SK-N-SH (cell line): Measurements from ENCODE around the gene BTLA. TPM values are rescaled to one million over a fixed set of nuclear protein-coding genes. Genes with fewer than 3 reads are reported as not detected.

Source experiments
- CTCF ChIA-PET: fragments of 300-600, 350-600 bp; formaldehyde crosslinking; extraction: SDS; loops from one replicate; lab custom pipeline; 2021; lab: Yijun Ruan, JAX
- POLR2A ChIA-PET: fragments of 350-600 bp; sonication (Branson Sonifier 250); formaldehyde crosslinking; extraction: SDS; loops from one replicate; lab custom pipeline; 2020; ENCODE audit warnings: antibody characterized with exemption, inconsistent platforms; lab: Yijun Ruan, JAX
- DNase-seq: peaks from one replicate; pipeline ENCODE4 v3.0.0; 2012
- H2AFZ ChIP-seq: fragments of 200-600 bp; sonication (generic); 2 replicates; pipeline ENCODE4 v1.8.1; 2016; ENCODE audit warnings: antibody characterized with exemption, mild to moderate bottlenecking, low read depth
- H3F3A ChIP-seq: fragments of 200-600 bp; sonication (generic); replicated peaks from 2 replicates; pipeline ENCODE3; 2016; ENCODE audit warnings: antibody characterized with exemption, mild to moderate bottlenecking; ENCODE audit not compliant: insufficient read depth
- H3K27ac ChIP-seq, 2 experiments: fragments of 200-500 bp in 1 of 2; fragments of 200-600 bp in 1 of 2; sonication (Bioruptor generic) in 1 of 2; sonication (generic), shearing (Covaris generic) in 1 of 2; 2 replicates each; pipeline versions ENCODE4 v1.5.1 to v1.6.1; 2014 to 2016; ENCODE audit warnings: low read depth in 2 of 2, inconsistent platforms in 1 of 2, low read length in 1 of 2, mild to moderate bottlenecking in 1 of 2, mixed read lengths in 1 of 2
- H3K27me3 ChIP-seq: fragments of 200-600 bp; sonication (generic), shearing (Covaris generic); 2 replicates; pipeline ENCODE4 v1.6.1; 2016; ENCODE audit warnings: mixed run types; ENCODE audit not compliant: insufficient read depth
- H3K36me3 ChIP-seq, 2 experiments: fragments of 200-500 bp in 1 of 2; fragments of 200-600 bp in 1 of 2; sonication (Bioruptor generic) in 1 of 2; sonication (generic) in 1 of 2; replicated peaks in 1 of 2; 2 replicates each; pipeline versions ENCODE3 to v1.5.1; 2014 to 2016; ENCODE audit warnings: low read length in 1 of 2, mild to moderate bottlenecking in 1 of 2; ENCODE audit not compliant: insufficient read depth in 2 of 2, control insufficient read depth in 1 of 2
- H3K4me1 ChIP-seq, 2 experiments: fragments of 200-500 bp in 1 of 2; fragments of 200-600 bp in 1 of 2; sonication (Bioruptor generic) in 1 of 2; sonication (generic), shearing (Covaris generic) in 1 of 2; 2 replicates each; pipeline versions ENCODE4 v1.5.1 to v1.6.1; 2014 to 2016; ENCODE audit warnings: low read depth in 1 of 2, low read length in 1 of 2, mixed run types in 1 of 2; ENCODE audit not compliant: insufficient read depth in 2 of 2, control insufficient read depth in 1 of 2
- H3K4me2 ChIP-seq: fragments of 200-600 bp; sonication (generic), shearing (Covaris generic); 2 replicates; pipeline ENCODE4 v1.6.1; 2017; ENCODE audit warnings: mixed run types
- H3K4me3 ChIP-seq, 2 experiments: fragments of 200-500 bp in 1 of 2; fragments of 200-600 bp in 1 of 2; sonication (Bioruptor generic) in 1 of 2; sonication (generic), shearing (Covaris generic) in 1 of 2; 2 replicates each; pipeline versions ENCODE4 v1.5.1 to v1.8.1; 2014 to 2016; ENCODE audit warnings: low read depth in 2 of 2, inconsistent platforms in 1 of 2, low read length in 1 of 2, mild to moderate bottlenecking in 1 of 2, mixed read lengths in 1 of 2, moderate library complexity in 1 of 2
- H3K79me2 ChIP-seq: fragments of 200-600 bp; sonication (generic); 2 replicates; pipeline ENCODE4 v1.8.1; 2017; ENCODE audit warnings: mild to moderate bottlenecking; ENCODE audit not compliant: insufficient read depth
- H3K9ac ChIP-seq: fragments of 200-600 bp; sonication (generic); 2 replicates; pipeline ENCODE4 v1.6.1; 2017; ENCODE audit warnings: mixed run types
- H3K9me2 ChIP-seq: fragments of 200-600 bp; sonication (generic); 2 replicates; pipeline ENCODE4 v1.6.1; 2017; ENCODE audit warnings: mixed run types
- H3K9me3 ChIP-seq: fragments of 200-600 bp; sonication (generic); 2 replicates; pipeline ENCODE4 v1.6.1; 2017; ENCODE audit warnings: mixed run types, mild to moderate bottlenecking, moderate library complexity
- H4K20me1 ChIP-seq: fragments of 200-600 bp; sonication (generic); 2 replicates; pipeline ENCODE4 v1.6.1; 2017; ENCODE audit warnings: mild to moderate bottlenecking, mixed run types; ENCODE audit not compliant: insufficient read depth
- ELF1 ChIP-seq: IDR thresholded peaks from 2 replicates; pipeline ENCODE4 v1.4.0; 2012
- FOSL2 ChIP-seq: IDR thresholded peaks from 2 replicates; pipeline ENCODE4 v1.4.0; 2012; ENCODE audit warnings: low read depth, mild to moderate bottlenecking, moderate library complexity, borderline replicate concordance
- FOXJ3 ChIP-seq: sonication (generic); formaldehyde crosslinking; IDR thresholded peaks from 2 replicates; pipeline ENCODE4 v1.5.1; 2020; ENCODE audit warnings: mild to moderate bottlenecking, missing genetic modification reagents
- GATA2 ChIP-seq: sonication (generic); formaldehyde crosslinking; IDR thresholded peaks from 2 replicates; pipeline ENCODE4 v1.5.0; 2020; ENCODE audit warnings: mild to moderate bottlenecking, missing genetic modification reagents
- IRF3 ChIP-seq: fragments of 150-350 bp; IDR thresholded peaks from 2 replicates; pipeline ENCODE4 v1.6.1; 2016; ENCODE audit warnings: mild to moderate bottlenecking, low read depth, low read length
- JUND ChIP-seq: IDR thresholded peaks from 2 replicates; pipeline ENCODE4 v1.4.0; 2012
- POLR2AphosphoS5 ChIP-seq: IDR thresholded peaks from 2 replicates; pipeline ENCODE4 v1.6.1; 2012; ENCODE audit warnings: low read depth, low read length
- RAD21 ChIP-seq: IDR thresholded peaks from 2 replicates; pipeline ENCODE4 v1.6.1; 2012; ENCODE audit warnings: mild to moderate bottlenecking, low read length
- RFX5 ChIP-seq: IDR thresholded peaks from 2 replicates; pipeline ENCODE4 v1.6.1; 2012; ENCODE audit warnings: mild to moderate bottlenecking, improper control_type of control experiment, low read length
- RXRA ChIP-seq: IDR thresholded peaks from 2 replicates; pipeline ENCODE4 v1.4.0; 2012; ENCODE audit warnings: low read depth, mild to moderate bottlenecking, borderline replicate concordance
- SMC3 ChIP-seq: IDR thresholded peaks from 2 replicates; pipeline ENCODE4 v1.6.1; 2012; ENCODE audit warnings: low read depth, low read length, improper control_type of control experiment
- TCF12 ChIP-seq: IDR thresholded peaks from 2 replicates; pipeline ENCODE4 v1.4.0; 2012
- WGBS: methylation state at CpG from one replicate; pipeline ENCODE4 v1.1.6; 2017; ENCODE audit warnings: low lambda C conversion rate; 5-methylcytosine and 5-hydroxymethylcytosine counted together
- polyA plus RNA-seq, 3 experiments: library from polyadenylated mRNA; depleted of rRNA; stranded (reverse); fragments of >200 nt; gene quantifications; 2 replicates each; pipeline ENCODE4 v1.2.3, GENCODE V29; 2012
- TF ChIP-seq, protein P1 (sequence below): IDR thresholded peaks from 2 replicates; pipeline ENCODE4 v1.4.0; 2012; ENCODE audit warnings: low read depth, borderline replicate concordance
- TF ChIP-seq, protein P2 (sequence below): IDR thresholded peaks from 2 replicates; pipeline ENCODE4 v1.4.0; 2012; ENCODE audit warnings: low read depth

Gene BTLA
- polyA plus RNA-seq, 1 of the 3 experiments (the other 2 are of a cell fraction), result not detected

DNA sequence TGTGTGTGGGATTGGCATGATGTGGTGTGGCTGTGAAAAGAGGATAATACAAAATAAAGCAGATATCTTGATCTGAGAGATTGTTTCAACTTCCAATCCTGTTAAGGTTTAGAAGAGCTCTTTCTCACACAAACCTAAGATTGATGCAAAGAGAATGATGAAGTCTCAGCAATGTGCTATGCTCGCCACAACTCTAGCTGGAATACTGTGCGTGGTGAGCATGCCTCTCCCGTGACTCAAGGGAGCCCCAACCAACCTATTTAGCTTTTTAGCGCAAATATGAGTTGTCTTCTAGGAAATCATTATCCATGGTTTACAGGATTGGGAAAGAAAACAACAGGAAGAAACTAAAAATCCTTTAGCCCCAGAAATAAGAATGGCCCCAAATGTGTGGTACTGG, 28.5 kb downstream of the BTLA start:
- no peaks in the 10 kb centered on the region for H4K20me1 ChIP-seq
- no peaks in the 10 kb centered on the region for H3K9me3 ChIP-seq
- 67% methylated on average over 4 of the region's 4 CpGs for WGBS
- H3K27me3 ChIP-seq, result no peaks in the 10 kb centered on the region
- TF ChIP-seq IRF3 (no peak), JUND (no peak)
- TF ChIP-seq, protein P1, sequence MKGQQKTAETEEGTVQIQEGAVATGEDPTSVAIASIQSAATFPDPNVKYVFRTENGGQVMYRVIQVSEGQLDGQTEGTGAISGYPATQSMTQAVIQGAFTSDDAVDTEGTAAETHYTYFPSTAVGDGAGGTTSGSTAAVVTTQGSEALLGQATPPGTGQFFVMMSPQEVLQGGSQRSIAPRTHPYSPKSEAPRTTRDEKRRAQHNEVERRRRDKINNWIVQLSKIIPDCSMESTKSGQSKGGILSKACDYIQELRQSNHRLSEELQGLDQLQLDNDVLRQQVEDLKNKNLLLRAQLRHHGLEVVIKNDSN, result no peak
- TF ChIP-seq, all 33 proteins: peak for 0
- Histone ChIP-seq H3K36me3 (no peaks in the 10 kb centered on the region), H3K4me1 (no peaks in the 10 kb centered on the region), H3K9me2 (no peaks in the 10 kb centered on the region), H3F3A (no peaks in the 10 kb centered on the region), H3K27ac (no peak overlapping the region), H3K4me2 (no peak overlapping the region), H3K79me2 (no peaks in the 10 kb centered on the region), H3K4me3 (no peak overlapping the region), H2AFZ (no peak overlapping the region), H3K9ac (no peak overlapping the region)
- ChIA-PET POLR2A (no interaction called here), CTCF (no interaction called here)
- no peak for DNase-seq

DNA sequence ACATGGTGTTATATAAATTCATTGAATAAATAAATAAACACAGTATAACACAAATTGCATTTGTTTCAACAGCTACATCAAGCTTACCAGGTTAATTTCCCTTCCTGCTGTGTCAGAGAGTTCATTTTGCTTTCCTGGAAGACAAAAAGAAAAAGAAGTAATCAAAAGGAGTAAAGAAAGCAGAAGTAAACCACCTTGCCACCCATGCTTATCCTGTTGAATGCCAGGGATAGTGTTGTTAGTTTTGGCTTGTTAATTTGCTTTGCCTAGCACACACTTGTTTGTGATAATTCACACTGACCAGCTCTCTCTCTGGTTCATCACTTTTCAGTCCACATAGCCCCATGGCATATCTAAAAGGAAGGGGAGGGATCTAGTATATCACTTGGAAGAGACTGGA, 29.6 kb downstream of the BTLA start:
- Histone ChIP-seq H3K4me2 (no peak overlapping the region), H3K9me3 (no peaks in the 10 kb centered on the region), H3K9ac (no peak overlapping the region), H3K79me2 (no peaks in the 10 kb centered on the region), H3K36me3 (no peaks in the 10 kb centered on the region), H3K27me3 (no peaks in the 10 kb centered on the region), H4K20me1 (no peaks in the 10 kb centered on the region), H3K27ac (no peak overlapping the region), H3K4me1 (no peaks in the 10 kb centered on the region), H2AFZ (no peak overlapping the region), H3F3A (no peaks in the 10 kb centered on the region), H3K9me2 (no peaks in the 10 kb centered on the region), H3K4me3 (no peak overlapping the region)
- DNase-seq, result no peak
- no peak for TF ChIP-seq TCF12
- ChIA-PET CTCF (interaction anchor here (1.3 to 1.7 kb wide), 2 partner anchors 62 to 136 kb away, joined by 3 read pairs; partner anchors contain the start of gene CD200), POLR2A (no interaction called here)

DNA sequence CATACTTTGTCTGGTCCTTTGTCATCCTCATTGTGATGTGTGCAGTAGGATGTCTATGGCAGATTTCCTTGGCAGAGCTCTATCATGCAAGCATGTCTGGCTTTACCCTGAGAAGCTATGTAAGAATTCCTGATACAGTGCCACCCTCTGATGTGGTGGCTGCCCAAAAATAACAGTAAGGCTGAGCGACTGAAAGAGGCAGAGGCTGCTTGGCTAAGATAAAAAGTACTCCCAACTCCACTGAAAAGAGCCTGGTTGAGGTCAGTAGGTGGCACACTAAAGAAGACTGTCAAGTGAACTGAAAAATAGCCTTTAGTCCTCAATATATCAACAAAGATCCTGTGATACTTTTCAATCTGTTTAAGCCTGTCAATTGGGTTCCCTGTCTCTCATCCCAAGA, 31.7 kb downstream of the BTLA start:
- H3K27ac ChIP-seq, result no peak overlapping the region
- H3K4me1 ChIP-seq, result no peaks in the 10 kb centered on the region
- H3K36me3 ChIP-seq, result no peaks in the 10 kb centered on the region
- WGBS, result 33% methylated on average over 1 of the region's 1 CpG
- no peaks in the 10 kb centered on the region for H4K20me1 ChIP-seq
- TF ChIP-seq FOXJ3 (CRISPR knock-in tag) (no peak), RAD21 (no peak), FOSL2 (no peak), GATA2 (CRISPR knock-in tag) (no peak), SMC3 (no peak), ELF1 (no peak), RXRA (no peak), POLR2AphosphoS5 (no peak), RFX5 (no peak)
- TF ChIP-seq, protein P2, sequence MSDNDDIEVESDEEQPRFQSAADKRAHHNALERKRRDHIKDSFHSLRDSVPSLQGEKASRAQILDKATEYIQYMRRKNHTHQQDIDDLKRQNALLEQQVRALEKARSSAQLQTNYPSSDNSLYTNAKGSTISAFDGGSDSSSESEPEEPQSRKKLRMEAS, result no peak
- H3K9me2 ChIP-seq, result no peaks in the 10 kb centered on the region
- no peaks in the 10 kb centered on the region for H3F3A ChIP-seq
- no peak overlapping the region for H3K4me3 ChIP-seq
- DNase-seq, result no peak
- no peaks in the 10 kb centered on the region for H3K79me2 ChIP-seq
- no peaks in the 10 kb centered on the region for H3K27me3 ChIP-seq
- H3K4me2 ChIP-seq, result no peak overlapping the region
- no peak overlapping the region for H3K9ac ChIP-seq
- ChIA-PET POLR2A (no interaction called here), CTCF (interaction anchor here (1.0 kb wide), 1 partner anchor 21 kb away, joined by 3 read pairs; no protein-coding TSS in a partner anchor)
- no peak overlapping the region for H2AFZ ChIP-seq
- H3K9me3 ChIP-seq, result no peaks in the 10 kb centered on the region
